Right ventricle myocardium superior (tissue), 1 donor: Measurements from ENCODE around the gene ICAM3. TPM values are rescaled to one million over a fixed set of nuclear protein-coding genes. Genes with fewer than 3 reads are reported as not detected.

Source experiments
- ATAC-seq: fragments of 200-7000 bp; cut with Tn5 transposase; one replicate; pipeline ENCODE4 v1.9.1; 2020; ENCODE audit warnings: mild to moderate bottlenecking; ENCODE audit not compliant: poor library complexity
- DNase-seq: peaks from one replicate; pipeline ENCODE4 v3.0.0-alpha.2; 2020
- intact Hi-C: fragments of 100-400 bp; cut with DNase I; formaldehyde crosslinking; loops from one replicate; pipeline ENCODE4 v1.11.2; 2022
- total RNA-seq: library from RNA; stranded (reverse); fragmentation: NEBNext Ultra II Directional; extraction: Animal tissue kit (Norgen Biotek cat#: 25700); gene quantifications from one replicate; pipeline ENCODE4 v1.2.1, GENCODE V29; 2021
- donor health status: DM: no; HTN: yes; CAD: no; lungs with severe emphysema.

Gene ICAM3
- total RNA-seq, 1 donor from 2014 or later: 31.0 TPM

- DNase-seq: no peak
- intact Hi-C loops: no loop called here
- ATAC-seq: no peak
Observed at GRCh38 chr19:10284065-10284959, 55.1 kb downstream of the ICAM3 start.

Other genes with a start within 250 kb of the ICAM3 start
- gene ANGPTL6, start 236.9 kb downstream of the ICAM3 start, total RNA-seq: not detected
- gene PPAN, start 233.3 kb downstream of the ICAM3 start, total RNA-seq: 20.0 TPM
- 4.9 TPM for gene P2RY11, start 227.9 kb downstream of the ICAM3 start, total RNA-seq
- 153 TPM for gene EIF3G, start 219.7 kb downstream of the ICAM3 start, total RNA-seq
- gene DNMT1, start 144.7 kb downstream of the ICAM3 start, total RNA-seq: 22.7 TPM
- gene S1PR2, start 108.3 kb downstream of the ICAM3 start, total RNA-seq: 5.9 TPM
- 72.4 TPM for gene MRPL4, start 87.4 kb downstream of the ICAM3 start, total RNA-seq
- gene ICAM1, start 68.5 kb downstream of the ICAM3 start, total RNA-seq: 6.4 TPM
- gene ICAM4, start 52.7 kb downstream of the ICAM3 start, total RNA-seq: 0.46 TPM
- gene ICAM5, start 49.7 kb downstream of the ICAM3 start, total RNA-seq: 0.11 TPM
- gene ZGLP1, start 29.8 kb downstream of the ICAM3 start, total RNA-seq: 0.91 TPM
- gene FDX2, start 23.6 kb downstream of the ICAM3 start, total RNA-seq: 19.8 TPM
- gene RAVER1, start 6.1 kb downstream of the ICAM3 start, total RNA-seq: 9.9 TPM
- gene TYK2, start 40.9 kb upstream of the ICAM3 start, total RNA-seq: 60.3 TPM
- gene CDC37, start 63.9 kb upstream of the ICAM3 start, total RNA-seq: 146 TPM
- 36.8 TPM for gene PDE4A, start 80.9 kb upstream of the ICAM3 start, total RNA-seq
- 78.3 TPM for gene KEAP1, start 163.7 kb upstream of the ICAM3 start, total RNA-seq
- 0.13 TPM for gene S1PR5, start 177.8 kb upstream of the ICAM3 start, total RNA-seq
- gene ATG4D, start 204.3 kb upstream of the ICAM3 start, total RNA-seq: 46.4 TPM
- 10.4 TPM for gene KRI1, start 226.4 kb upstream of the ICAM3 start, total RNA-seq
- 6.9 TPM for gene CDKN2D, start 229.4 kb upstream of the ICAM3 start, total RNA-seq
- not detected for gene AP1M2, start 247.7 kb upstream of the ICAM3 start, total RNA-seq